Lower leg skin (tissue), 4 donors: Measurements from ENCODE around the gene ARMH2. TPM values are rescaled to one million over a fixed set of nuclear protein-coding genes. Genes with fewer than 3 reads are reported as not detected.

Experiments
- DNase-seq, 2 donors: peaks; one replicate each; pipeline ENCODE4 v3.0.0-alpha.2; 2019; ENCODE audit warnings: low spot score in 2 of 2
- H3K4me3 ChIP-seq: fragments of 200-600 bp; sonication (generic); 2 replicates; pipeline ENCODE4 v1.5.1; 2017; ENCODE audit warnings: mild to moderate bottlenecking, low read depth; ENCODE audit not compliant: poor library complexity, severe bottlenecking
- CTCF ChIP-seq, 3 donors: fragments of 450-650 bp; IDR thresholded peaks; one replicate each; pipeline ENCODE4 v1.5.1; 2016; ENCODE audit warnings: antibody characterized with exemption in 3 of 3, mild to moderate bottlenecking in 3 of 3, moderate library complexity in 2 of 3
- POLR2A ChIP-seq, 2 donors: fragments of 450-650 bp; IDR thresholded peaks; one replicate each; pipeline ENCODE4 v1.6.1; 2016 to 2017; ENCODE audit warnings: antibody characterized with exemption in 2 of 2, mild to moderate bottlenecking in 1 of 2, moderate library complexity in 1 of 2
- WGBS, 2 donors: methylation state at CpG; one replicate each; pipeline ENCODE4 v1.1.5; 2018; 5-methylcytosine and 5-hydroxymethylcytosine counted together
- intact Hi-C: fragments of 100-400 bp; cut with DNase I; formaldehyde crosslinking; loops from one replicate; pipeline ENCODE4 v1.15.0; 2023; ENCODE audit warnings: low total_unique reads
- total RNA-seq, 4 donors: library from RNA; depleted of rRNA; stranded (reverse); fragments of >200 nt; gene quantifications; one replicate each; pipeline ENCODE4 v1.1.0, GENCODE V29; 2016

Gene ARMH2
- total RNA-seq, 4 donors from 2014 or later = not detected

GRCh38 chr6:24809728-24810127, 11.0 kb upstream of the ARMH2 start:
- intact Hi-C loops = no loop called here
- H3K4me3 ChIP-seq = no peak overlapping the region
- no peak for TF ChIP-seq POLR2A (IDR thresholded peaks at IDR 0.05)
- TF ChIP-seq CTCF (IDR thresholded peaks at IDR 0.05) = no peak
- DNase-seq = no peak
- 87 to 88% methylated on average over 3 of the region's 3 CpGs for WGBS, 2 donors

GRCh38 chr6:24807584-24807983, 8.9 kb upstream of the ARMH2 start:
- 97 to 99% methylated on average over 3 of the region's 3 CpGs for WGBS, 2 donors
- TF ChIP-seq CTCF (IDR thresholded peaks at IDR 0.05) = no peak
- TF ChIP-seq POLR2A (IDR thresholded peaks at IDR 0.05) = no peak
- H3K4me3 ChIP-seq = no peak overlapping the region
- DNase-seq = no peak
- intact Hi-C loops = no loop called here

GRCh38 chr6:24802271-24803059, 3.7 kb upstream of the ARMH2 start:
- no peak overlapping the region for H3K4me3 ChIP-seq
- no peak for DNase-seq
- WGBS, 2 donors = 84 to 91% methylated on average over 8 of the region's 8 CpGs
- TF ChIP-seq CTCF (IDR thresholded peaks at IDR 0.05) (no peak), POLR2A (IDR thresholded peaks at IDR 0.05) (no peak)
- intact Hi-C loops = no loop called here

GRCh38 chr6:24799541-24799915, 811 bp upstream of the ARMH2 start:
- intact Hi-C loops = no loop called here

GRCh38 chr6:24797596-24798216, 1.0 kb downstream of the ARMH2 start:
- DNase-seq = no peak
- intact Hi-C loops = no loop called here
- no peak overlapping the region for H3K4me3 ChIP-seq
- TF ChIP-seq CTCF (IDR thresholded peaks at IDR 0.05) = no peak
- TF ChIP-seq POLR2A (IDR thresholded peaks at IDR 0.05) = no peak
- WGBS, 2 donors = 80% methylated on average over 6 of the region's 6 CpGs

More at GRCh38 chr6:24799541-24799915, 811 bp upstream of the ARMH2 start:
- no peak for DNase-seq
- H3K4me3 ChIP-seq = no peak overlapping the region
- 91% methylated on average over 1 of the region's 1 CpG for WGBS, 2 donors
- TF ChIP-seq CTCF (IDR thresholded peaks at IDR 0.05) (no peak), POLR2A (IDR thresholded peaks at IDR 0.05) (no peak)
